ENCODE results near the gene OGFR.

Gene OGFR, protein sequence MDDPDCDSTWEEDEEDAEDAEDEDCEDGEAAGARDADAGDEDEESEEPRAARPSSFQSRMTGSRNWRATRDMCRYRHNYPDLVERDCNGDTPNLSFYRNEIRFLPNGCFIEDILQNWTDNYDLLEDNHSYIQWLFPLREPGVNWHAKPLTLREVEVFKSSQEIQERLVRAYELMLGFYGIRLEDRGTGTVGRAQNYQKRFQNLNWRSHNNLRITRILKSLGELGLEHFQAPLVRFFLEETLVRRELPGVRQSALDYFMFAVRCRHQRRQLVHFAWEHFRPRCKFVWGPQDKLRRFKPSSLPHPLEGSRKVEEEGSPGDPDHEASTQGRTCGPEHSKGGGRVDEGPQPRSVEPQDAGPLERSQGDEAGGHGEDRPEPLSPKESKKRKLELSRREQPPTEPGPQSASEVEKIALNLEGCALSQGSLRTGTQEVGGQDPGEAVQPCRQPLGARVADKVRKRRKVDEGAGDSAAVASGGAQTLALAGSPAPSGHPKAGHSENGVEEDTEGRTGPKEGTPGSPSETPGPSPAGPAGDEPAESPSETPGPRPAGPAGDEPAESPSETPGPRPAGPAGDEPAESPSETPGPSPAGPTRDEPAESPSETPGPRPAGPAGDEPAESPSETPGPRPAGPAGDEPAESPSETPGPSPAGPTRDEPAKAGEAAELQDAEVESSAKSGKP

DNA sequence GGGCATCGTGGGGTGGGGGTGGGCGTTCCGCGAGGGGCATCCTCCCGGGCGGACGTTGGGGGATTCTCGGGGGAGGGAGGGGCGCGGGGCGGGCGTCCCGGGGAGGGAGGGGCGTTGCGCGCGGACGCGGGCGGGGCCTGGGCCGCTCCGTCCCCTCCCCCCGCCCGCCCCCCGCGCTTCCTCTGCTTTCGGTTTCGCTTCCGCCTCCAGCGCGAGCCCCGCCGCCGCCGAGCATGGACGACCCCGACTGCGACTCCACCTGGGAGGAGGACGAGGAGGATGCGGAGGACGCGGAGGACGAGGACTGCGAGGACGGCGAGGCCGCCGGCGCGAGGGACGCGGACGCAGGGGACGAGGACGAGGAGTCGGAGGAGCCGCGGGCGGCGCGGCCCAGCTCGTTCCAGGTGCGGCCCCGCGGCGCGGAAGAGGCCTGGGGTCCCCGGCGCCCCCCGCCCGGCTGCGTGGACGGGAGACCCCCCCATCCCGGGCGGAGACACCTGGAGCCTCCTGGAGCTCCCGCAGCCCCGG lies at the start of gene OGFR:
TSS of gene OGFR (plus strand) at position 209 of the 528 bp plus-strand sequence. CDS start at position 234, 25 bp downstream.
- peak in 1 of 2 experiments; percentile 77 for DNase-seq

DNA sequence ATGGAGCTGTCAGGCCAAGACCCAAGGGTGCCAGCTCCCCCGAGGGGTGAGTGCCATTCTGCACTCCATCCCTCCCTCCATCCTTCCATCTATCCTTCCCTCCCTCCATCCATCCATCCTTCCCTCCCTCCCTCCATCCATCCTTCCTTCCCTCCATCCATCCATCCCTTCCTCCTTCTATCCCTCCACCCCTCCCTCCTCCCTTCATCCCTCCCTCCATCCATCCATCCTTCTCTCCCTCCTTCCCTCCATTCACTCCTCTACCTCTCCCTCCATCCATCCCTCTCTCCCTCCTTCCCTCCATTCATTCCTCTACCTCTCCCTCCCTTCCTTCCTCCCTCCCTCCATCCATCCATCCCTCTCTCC lies 49.7 kb upstream of the OGFR start:
- no peak for DNase-seq

- DNase-seq, result peak in 1 of 2 experiments; percentile 56
Observed at GRCh38 chr20:62755817-62756724, 48.6 kb upstream of the OGFR start.

GRCh38 chr20:62758226-62758912 lies 46.3 kb upstream of the OGFR start:
- no peak for DNase-seq

GRCh38 chr20:62759981-62760431 lies 44.6 kb upstream of the OGFR start:
- no peak for DNase-seq

DNA sequence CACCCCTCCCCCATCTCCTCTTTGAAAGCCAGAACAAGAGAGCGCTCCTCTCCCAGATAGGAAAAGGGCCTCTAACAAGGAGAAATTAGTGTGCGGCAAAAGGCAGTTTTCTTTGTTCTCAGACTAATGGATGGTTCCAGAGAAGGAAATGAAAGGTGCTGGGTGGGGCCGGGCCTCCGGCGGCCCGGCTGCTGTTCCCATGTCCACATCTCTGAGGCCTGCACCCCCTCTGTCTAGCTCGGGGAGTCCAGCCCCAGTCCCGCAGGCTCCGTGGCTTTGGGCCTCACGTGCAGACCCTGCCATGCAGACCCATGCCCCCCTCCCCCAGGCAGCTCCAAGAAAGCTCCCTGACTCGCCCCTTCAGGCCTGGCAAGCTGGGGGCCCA lies 44.2 kb upstream of the OGFR start:
- no peak for DNase-seq

GRCh38 chr20:62760856-62761758 lies 43.5 kb upstream of the OGFR start:
- DNase-seq, result no peak

DNA sequence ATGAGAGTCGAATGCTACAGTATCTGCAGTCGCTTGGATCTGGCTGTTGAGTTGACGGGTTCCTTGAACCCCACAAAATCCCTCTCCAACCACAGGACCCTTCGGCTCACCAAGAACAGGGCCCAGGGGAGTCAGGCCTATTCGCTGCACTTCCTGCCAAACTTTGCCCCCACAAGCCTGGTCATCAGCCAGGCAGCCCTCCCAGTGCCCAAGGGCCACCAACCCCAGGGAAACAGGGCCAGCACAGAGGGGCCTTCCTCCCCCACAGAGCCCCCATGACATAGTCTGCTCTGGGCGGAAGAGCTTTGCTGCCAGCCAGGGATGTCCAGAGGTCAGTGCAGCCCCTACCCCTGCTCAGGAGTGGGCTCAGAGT lies 42.9 kb upstream of the OGFR start:
- DNase-seq, result no peak

DNA sequence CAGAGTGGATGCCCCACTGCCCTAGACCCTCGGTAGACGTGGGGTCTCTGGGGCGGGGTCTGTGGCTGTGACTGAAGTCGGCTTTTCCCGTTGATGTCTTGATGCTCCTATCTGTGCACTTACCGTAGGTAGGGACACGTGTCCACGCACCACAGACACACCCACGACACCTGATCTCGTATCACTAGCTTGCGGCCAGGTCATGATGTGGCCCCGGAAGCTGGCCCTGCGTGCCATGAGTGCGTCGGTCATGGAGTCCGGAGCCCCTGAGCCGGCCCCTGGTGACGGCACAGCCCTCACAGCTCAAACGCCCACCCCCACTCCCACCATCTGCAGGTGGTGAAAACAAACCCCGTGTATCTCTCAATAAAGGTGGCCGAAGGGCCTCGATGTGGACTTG lies 42.3 kb upstream of the OGFR start:
- no peak for DNase-seq

DNA sequence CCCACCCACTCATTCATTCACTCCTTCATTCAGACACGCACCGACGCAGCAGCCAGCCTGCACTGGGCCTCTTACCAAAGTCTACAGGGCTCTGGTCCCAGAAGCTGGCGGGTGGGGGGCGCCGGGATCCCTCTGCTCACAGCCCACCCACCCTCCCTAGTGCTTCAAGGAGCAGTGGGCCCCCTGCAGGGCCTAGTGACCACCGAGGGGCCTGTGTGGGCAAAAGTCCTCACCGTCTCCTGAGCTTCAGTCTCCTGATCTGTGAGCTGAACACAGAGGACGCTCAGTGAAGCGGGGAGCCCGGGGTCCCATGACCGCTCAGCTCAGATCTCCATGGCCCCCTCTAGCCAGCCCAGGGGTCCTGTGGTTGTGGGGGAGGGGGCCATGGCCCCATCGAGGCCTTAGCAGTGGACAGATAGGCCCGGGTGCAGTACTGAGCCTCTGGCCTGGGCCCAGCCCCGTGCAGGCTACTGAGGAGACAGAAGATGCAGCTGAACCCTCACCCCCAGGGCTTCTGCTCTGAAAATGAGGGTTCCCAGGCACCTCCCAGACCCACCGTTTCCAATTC lies 41.8 kb upstream of the OGFR start:
- no peak for DNase-seq

DNA sequence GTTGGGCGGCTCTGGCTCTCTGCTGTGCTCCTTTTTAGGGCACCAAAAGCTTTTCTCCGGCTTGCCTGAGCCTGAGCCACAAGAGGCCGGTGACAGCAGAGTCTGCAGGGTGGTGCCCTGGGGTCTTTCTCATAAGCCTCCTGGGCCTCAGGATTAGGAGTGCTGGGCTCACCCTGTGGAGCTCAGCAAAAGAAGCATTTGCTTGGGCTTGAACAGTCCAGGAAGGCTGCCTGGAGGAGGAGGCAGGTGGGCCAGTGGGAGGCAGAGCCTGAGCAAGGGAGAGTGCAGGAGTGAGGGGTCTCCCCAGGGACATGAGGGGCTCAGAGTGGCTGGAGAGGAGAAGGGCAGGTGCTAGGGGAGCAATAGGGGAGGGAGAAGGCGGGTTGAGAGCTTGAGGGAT lies 41.2 kb upstream of the OGFR start:
- DNase-seq, result no peak

DNA sequence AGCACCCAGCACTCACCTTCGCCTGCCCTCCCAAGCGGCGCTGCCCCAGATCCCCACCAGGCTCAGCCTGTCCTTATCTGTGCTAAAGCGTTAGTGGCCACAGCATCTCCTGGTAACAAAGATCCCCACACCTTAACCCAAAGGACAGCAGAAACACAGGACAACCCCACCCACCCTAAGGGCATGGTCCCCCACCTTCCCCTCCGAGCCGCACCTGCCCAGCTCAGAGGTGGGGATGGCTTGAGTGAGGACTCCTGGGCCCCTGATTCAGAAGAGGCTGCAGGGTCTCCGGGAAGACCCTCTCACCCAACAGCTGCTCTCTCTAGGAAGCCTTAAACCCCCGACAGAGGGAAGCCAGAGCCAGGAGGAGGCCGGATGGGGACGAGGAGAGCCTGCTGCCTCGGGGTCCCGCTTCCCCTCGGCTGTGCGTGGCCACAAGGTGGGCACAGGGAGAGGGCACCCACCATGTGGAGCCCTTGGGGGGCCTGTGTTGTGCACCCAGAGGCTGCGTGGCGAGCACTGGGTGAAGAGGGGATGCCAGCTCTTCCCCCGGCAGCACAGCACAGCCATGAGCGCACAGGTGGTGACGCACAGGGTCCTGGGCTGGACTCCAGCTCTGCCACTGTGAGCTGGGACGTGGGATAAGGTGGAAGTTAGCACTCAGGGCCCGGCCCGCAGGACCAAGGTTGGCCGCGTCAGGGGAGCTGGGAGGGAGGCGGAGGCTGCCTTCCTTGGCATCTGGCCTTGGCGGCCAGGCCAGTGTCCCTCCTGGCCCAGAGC lies 40.3 kb upstream of the OGFR start:
- DNase-seq, result no peak

- DNase-seq, result no peak
Observed at GRCh38 chr20:62765021-62765420, 39.6 kb upstream of the OGFR start.

- no peak for DNase-seq
Observed at GRCh38 chr20:62765432-62766070, 39.1 kb upstream of the OGFR start.

- no peak for DNase-seq
Observed at GRCh38 chr20:62766071-62766450, 38.6 kb upstream of the OGFR start.

DNA sequence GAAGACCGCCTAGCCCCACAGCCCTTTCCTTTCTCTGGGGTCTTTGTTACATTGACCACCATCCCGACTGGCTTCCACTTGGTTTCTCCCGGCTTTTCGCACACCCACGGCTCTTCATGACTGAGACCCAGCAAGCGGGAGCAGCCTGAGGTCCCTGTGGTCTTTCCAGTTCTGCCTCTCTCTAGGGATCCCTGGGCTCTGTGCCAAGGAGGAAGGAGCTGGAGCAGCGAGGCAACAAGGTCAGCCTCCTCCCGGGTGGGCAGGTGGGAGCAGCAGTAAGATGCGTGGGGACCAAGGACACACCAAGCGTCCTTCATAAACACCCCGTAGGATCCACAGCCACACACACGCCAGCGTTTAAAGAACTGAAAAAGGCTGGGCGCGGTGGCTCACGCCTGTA lies 37.9 kb upstream of the OGFR start:
- DNase-seq, result peak in 1 of 2 experiments; percentile 50

DNA sequence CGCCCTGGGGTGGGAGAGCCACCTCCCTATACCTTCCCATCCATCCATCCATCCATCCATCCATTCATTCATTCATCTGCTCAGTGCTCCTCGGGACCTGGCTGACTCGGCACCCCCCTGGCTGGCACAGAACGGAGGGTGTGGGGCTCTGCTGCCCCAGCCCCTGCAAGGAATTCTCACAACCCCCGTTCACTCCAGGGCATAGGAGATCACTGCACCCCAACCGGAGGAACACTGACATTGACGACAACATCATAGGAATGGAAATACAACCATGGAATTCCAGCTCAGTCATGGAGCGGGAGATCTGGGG lies 36.4 kb upstream of the OGFR start:
- no peak for DNase-seq

GRCh38 chr20:62768551-62769287 lies 35.9 kb upstream of the OGFR start:
- DNase-seq, result no peak
